Large intestine (tissue), 3 donors: ENCODE measurements around the gene CSNK1A1L. TPM values are rescaled to one million over a fixed set of nuclear protein-coding genes. Genes with fewer than 3 reads are reported as not detected.

Source experiments
- DNase-seq, 2 donors: peaks; one replicate each; pipeline versions ENCODE4 v3.0.0 to v3.0.0-alpha.2; 2013
- H3K27ac ChIP-seq: one replicate; pipeline ENCODE4 v1.5.1; 2013; ENCODE audit warnings: low read length
- H3K27me3 ChIP-seq: 2 replicates; pipeline ENCODE4 v1.6.1; 2013; ENCODE audit warnings: low read length; ENCODE audit not compliant: control insufficient read depth, insufficient read depth
- H3K36me3 ChIP-seq: 2 replicates; pipeline ENCODE4 v1.6.1; 2013; ENCODE audit warnings: low read length; ENCODE audit not compliant: control insufficient read depth, insufficient read depth
- H3K4me1 ChIP-seq: one replicate; pipeline ENCODE4 v1.6.1; 2013; ENCODE audit warnings: low read length; ENCODE audit not compliant: control insufficient read depth, insufficient read depth
- H3K4me3 ChIP-seq: one replicate; pipeline ENCODE4 v1.5.1; 2013; ENCODE audit warnings: low read length
- H3K9me3 ChIP-seq: one replicate; pipeline ENCODE4 v1.6.1; 2013; ENCODE audit warnings: mild to moderate bottlenecking, low read depth, low read length, moderate library complexity; ENCODE audit not compliant: control insufficient read depth
- WGBS: methylation state at CpG from one replicate; pipeline ENCODE4 v1.1.5; 2013; ENCODE audit warnings: low lambda C conversion rate; ENCODE audit not compliant: insufficient coverage; 5-methylcytosine and 5-hydroxymethylcytosine counted together
- polyA plus RNA-seq: library from polyadenylated mRNA; unstranded; fragments of 120-200 nt; gene quantifications from one replicate; pipeline ENCODE4 v1.2.1, GENCODE V29; 2013

Gene CSNK1A1L
- polyA plus RNA-seq, 1 donor = not detected

DNA sequence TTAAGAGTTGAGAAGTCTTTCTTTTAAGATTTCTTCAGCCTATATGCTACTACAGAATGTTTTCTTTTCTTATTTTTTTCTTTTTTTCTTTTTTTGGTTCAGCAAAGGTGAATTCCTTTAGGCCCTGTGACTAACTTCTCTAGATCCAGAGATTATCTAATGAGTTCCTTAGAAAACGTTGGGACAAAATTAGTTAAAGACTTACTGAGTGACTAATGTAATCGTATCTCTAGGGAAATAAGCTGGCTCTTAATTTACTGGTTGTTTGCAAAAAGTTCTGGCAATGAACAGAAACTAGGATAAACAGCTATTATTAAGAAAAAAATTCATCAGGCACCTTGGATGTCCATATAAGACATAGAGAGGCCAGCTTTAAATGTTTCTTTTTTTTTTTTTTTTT, 30.7 kb upstream of the CSNK1A1L start:
- H3K9me3 ChIP-seq = no peaks in the 10 kb centered on the region
- no peak overlapping the region for H3K4me3 ChIP-seq
- 57% methylated on average over 2 of the region's 2 CpGs for WGBS
- no peaks in the 10 kb centered on the region for H3K27me3 ChIP-seq
- peaks cover 14% of the 10 kb centered on the region for H3K4me1 ChIP-seq
- peak overlapping the region; percentile 16 for H3K27ac ChIP-seq
- no peaks in the 10 kb centered on the region for H3K36me3 ChIP-seq
- DNase-seq = no peak

DNA sequence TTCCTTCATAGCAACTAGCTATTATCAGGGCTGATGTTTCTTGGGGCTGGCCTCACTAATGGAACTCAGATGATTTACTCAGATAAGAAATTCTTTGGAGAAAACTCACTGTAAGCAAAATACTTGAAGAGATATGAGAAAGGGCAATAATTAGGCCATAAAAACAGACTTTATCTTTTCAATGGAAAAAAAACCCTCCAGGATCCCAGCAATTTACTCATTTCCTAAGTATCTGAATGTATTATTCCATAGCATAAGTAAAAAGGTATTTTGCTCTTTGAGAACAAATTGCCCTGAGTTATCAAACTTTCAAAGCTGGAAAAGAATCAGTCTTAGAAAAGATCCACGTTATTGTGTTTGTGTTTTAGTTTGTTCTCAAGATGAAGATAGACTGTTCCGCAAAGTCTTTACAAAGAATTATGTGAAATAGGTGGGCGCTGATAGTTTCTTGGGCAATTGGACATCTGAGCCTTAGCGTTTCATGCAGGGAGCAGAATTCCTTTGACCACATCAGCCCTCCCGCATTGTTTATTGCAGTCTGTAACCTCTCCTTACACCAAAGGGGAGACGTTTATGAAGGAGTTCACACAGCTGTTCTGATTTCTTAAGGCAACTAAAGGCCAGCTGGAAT, 29.1 kb upstream of the CSNK1A1L start:
- Histone ChIP-seq H3K27ac (peak overlapping the region; percentile 42), H3K9me3 (no peaks in the 10 kb centered on the region), H3K36me3 (no peaks in the 10 kb centered on the region), H3K27me3 (no peaks in the 10 kb centered on the region), H3K4me1 (peaks cover 14% of the 10 kb centered on the region), H3K4me3 (no peak overlapping the region)
- DNase-seq = peak in 1 of 2 donors; percentile 13
- no CpG with 5 or more reads among the region's 6 CpGs for WGBS

DNA sequence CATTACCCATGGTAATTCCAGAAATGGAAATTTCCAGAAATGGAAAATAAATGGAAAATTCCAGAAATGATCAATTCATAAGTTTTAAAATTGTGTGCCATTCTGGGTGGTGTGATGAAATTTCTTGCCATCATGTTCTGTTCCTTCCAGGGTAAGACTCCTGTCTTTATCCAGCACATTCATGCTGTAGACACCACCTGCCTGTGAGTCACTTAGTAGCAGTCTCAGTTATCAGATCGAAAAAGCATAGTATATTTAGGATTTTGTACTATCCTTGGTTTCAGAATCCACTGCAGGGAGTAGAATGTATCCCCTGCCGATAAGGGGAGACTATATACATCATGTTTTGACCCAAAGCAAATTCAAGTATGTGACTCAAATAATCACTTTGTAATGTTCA, 26.7 kb upstream of the CSNK1A1L start:
- whole genome bisulfite sequencing = no CpG with 5 or more reads among the region's 2 CpGs
- DNase-seq = no peak
- no peaks in the 10 kb centered on the region for H3K27me3 ChIP-seq
- H3K27ac ChIP-seq = no peak overlapping the region
- H3K4me3 ChIP-seq = no peak overlapping the region
- peaks cover 12% of the 10 kb centered on the region for H3K4me1 ChIP-seq
- no peaks in the 10 kb centered on the region for H3K9me3 ChIP-seq
- no peaks in the 10 kb centered on the region for H3K36me3 ChIP-seq

DNA sequence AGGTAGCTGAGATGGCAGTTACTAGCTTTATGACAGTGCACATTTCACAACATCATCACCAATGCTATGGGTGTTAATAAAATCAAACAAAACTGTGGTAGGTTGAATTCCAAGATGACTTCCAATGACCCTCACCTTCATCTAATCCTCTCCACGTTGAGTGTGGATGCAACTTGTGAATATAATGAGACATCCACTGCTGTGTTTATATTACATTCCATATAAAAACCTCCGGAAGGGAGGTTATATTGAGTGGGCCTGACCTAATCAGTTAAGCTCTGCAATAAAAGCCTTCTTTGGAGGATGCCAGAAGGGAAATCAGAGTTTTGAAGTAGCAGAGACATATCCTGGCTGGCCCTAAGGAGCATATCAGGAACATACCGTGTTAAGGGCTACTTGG, 25.6 kb upstream of the CSNK1A1L start:
- WGBS = 100% methylated on average over 1 of the region's 3 CpGs
- Histone ChIP-seq H3K27me3 (no peaks in the 10 kb centered on the region), H3K36me3 (no peaks in the 10 kb centered on the region), H3K27ac (no peak overlapping the region), H3K4me1 (peaks cover 12% of the 10 kb centered on the region), H3K4me3 (no peak overlapping the region), H3K9me3 (no peaks in the 10 kb centered on the region)
- no peak for DNase-seq

DNA sequence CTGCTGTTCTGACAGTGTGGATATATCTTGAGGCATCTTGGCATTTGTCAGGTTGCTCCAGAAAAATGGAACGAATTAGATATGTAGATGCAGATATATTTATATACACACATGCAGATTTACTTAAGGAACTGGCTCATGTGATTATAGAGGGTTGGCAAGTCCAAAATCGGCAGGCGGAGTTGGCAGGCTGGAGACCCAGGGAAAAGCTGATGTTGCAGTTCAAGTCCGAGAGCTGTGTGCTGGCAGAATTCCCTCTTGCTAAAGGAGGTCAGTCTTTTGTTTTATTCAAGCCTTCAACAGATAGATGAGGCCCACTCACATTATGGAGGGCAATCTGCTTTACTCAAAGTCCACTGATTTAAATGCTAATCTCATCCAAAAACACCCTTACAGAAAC, 24.4 kb upstream of the CSNK1A1L start:
- Histone ChIP-seq H3K4me1 (peaks cover 8% of the 10 kb centered on the region), H3K9me3 (no peaks in the 10 kb centered on the region), H3K36me3 (no peaks in the 10 kb centered on the region), H3K27ac (no peak overlapping the region), H3K4me3 (no peak overlapping the region), H3K27me3 (no peaks in the 10 kb centered on the region)
- no peak for DNase-seq
- 100% methylated on average over 1 of the region's 4 CpGs for WGBS

DNA sequence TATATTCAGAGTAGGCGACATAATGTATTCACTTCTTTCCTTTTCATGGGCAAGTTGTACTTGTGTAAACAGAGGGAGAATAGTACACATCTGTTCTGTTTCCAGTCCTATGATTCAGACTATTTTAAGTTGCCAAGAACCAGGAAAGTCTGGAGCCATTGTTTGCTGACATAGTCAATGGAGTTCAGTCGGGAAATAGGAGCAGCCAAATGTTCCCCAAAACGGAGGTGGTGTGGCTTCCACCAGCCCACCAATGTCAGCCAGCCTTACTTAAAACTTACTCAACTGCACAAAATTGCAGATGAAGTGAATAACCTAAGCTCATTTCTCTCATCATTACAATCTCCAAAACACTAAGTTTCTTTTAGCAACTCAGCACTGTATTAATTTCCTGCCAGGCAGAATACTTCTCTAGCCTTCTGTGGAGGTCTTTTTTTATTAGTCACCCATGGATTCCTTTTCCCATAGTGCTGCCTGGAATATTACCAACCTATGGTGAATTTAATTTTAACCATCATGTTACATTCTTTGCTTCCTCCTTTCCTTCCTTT, 22.3 kb upstream of the CSNK1A1L start:
- Histone ChIP-seq H3K27ac (no peak overlapping the region), H3K9me3 (no peaks in the 10 kb centered on the region), H3K4me1 (no peaks in the 10 kb centered on the region), H3K27me3 (no peaks in the 10 kb centered on the region), H3K4me3 (no peak overlapping the region), H3K36me3 (no peaks in the 10 kb centered on the region)
- WGBS = no CpG with 5 or more reads among the region's 3 CpGs
- DNase-seq = no peak

DNA sequence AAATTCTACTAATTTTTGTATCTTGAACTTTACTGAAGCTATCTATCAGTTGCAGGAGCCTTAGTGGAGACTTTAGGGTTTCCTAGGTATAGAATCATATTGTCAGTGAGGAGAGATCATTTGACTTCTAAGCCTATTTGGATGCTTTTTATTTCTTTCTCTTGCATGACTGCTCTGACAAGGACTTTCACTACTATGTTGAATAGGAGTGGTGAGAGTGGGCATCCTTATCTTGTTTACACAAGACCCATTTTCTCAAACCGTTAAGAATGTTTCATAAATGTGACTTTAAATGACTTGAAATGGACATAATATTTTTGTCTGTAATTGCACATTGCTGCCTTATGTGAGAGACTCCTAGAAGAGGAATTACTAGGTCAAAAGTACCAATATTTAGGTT, 17.9 kb upstream of the CSNK1A1L start:
- H3K9me3 ChIP-seq = no peaks in the 10 kb centered on the region
- H3K36me3 ChIP-seq = no peaks in the 10 kb centered on the region
- no peak overlapping the region for H3K4me3 ChIP-seq
- no peaks in the 10 kb centered on the region for H3K4me1 ChIP-seq
- no peak for DNase-seq
- no peaks in the 10 kb centered on the region for H3K27me3 ChIP-seq
- no CpG with 5 or more reads among the region's 1 CpG for WGBS
- H3K27ac ChIP-seq = no peak overlapping the region

DNA sequence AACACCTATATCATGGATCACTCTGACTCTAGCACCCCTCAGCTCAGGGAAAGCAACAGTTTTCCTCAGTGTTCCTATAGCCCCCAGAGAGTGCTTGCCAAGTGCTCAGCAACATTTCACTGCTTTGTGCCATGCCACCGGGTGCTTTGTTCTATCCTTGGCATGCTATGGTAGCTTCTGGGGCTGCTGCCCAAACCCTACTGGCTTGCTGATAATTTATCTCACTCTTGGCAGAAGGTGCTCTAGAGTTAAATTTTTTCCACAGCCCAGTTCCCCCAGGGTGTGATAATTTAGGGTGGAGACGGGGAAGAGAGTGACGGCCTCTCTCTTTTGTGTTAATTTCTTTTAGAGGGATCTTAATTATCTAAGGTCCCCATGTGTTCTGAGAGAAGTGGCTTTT, 12.6 kb upstream of the CSNK1A1L start:
- H3K4me3 ChIP-seq = no peak overlapping the region
- no peaks in the 10 kb centered on the region for H3K27me3 ChIP-seq
- H3K9me3 ChIP-seq = no peaks in the 10 kb centered on the region
- H3K27ac ChIP-seq = no peak overlapping the region
- no peak for DNase-seq
- no peaks in the 10 kb centered on the region for H3K4me1 ChIP-seq
- no CpG with 5 or more reads among the region's 3 CpGs for WGBS
- H3K36me3 ChIP-seq = no peaks in the 10 kb centered on the region

DNA sequence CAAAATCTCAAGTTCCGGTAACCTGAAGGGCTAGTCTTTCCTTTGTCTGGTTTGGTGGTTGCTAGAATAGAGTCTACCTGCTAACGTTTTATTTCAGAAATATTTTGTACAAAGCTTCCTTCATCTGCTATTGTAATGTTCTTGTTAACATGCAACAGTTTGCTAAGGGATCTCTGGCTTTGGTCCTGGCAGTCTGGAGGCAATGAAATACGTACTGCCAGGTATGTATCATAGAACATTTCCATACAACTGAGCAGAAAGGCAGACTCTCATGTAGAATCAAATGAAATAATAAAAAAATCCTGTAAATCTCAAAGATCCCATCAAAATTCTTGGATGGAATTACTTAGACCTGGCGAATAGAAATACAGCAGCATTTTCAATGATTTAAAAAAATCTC, 8.8 kb upstream of the CSNK1A1L start:
- H3K27me3 ChIP-seq = no peaks in the 10 kb centered on the region
- no peaks in the 10 kb centered on the region for H3K9me3 ChIP-seq
- H3K27ac ChIP-seq = no peak overlapping the region
- no peak overlapping the region for H3K4me3 ChIP-seq
- H3K4me1 ChIP-seq = no peaks in the 10 kb centered on the region
- WGBS = 100% methylated on average over 1 of the region's 4 CpGs
- DNase-seq = no peak
- H3K36me3 ChIP-seq = no peaks in the 10 kb centered on the region

DNA sequence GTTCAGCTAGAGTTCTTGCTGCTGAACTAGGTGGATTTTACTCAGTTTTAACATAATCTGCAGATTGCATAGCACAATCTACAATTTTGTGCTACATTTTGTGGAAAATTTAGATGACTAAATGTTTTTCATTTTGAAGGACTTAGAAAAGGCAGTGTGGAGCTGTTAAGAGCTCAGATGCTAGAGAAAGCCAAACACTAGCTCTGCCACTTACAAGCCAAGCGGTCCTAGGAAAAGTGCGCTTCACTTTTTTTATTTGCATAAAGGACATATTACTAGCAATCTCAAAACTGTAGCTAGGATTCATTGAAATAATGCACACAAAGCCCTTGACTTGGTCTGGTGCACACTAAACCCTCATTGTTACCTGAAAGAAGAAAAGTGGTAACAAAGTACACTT, 8.1 kb upstream of the CSNK1A1L start:
- Histone ChIP-seq H3K27me3 (no peaks in the 10 kb centered on the region), H3K4me3 (no peak overlapping the region), H3K4me1 (no peaks in the 10 kb centered on the region), H3K27ac (no peak overlapping the region), H3K36me3 (no peaks in the 10 kb centered on the region), H3K9me3 (no peaks in the 10 kb centered on the region)
- DNase-seq = no peak
- no CpG with 5 or more reads among the region's 2 CpGs for WGBS

DNA sequence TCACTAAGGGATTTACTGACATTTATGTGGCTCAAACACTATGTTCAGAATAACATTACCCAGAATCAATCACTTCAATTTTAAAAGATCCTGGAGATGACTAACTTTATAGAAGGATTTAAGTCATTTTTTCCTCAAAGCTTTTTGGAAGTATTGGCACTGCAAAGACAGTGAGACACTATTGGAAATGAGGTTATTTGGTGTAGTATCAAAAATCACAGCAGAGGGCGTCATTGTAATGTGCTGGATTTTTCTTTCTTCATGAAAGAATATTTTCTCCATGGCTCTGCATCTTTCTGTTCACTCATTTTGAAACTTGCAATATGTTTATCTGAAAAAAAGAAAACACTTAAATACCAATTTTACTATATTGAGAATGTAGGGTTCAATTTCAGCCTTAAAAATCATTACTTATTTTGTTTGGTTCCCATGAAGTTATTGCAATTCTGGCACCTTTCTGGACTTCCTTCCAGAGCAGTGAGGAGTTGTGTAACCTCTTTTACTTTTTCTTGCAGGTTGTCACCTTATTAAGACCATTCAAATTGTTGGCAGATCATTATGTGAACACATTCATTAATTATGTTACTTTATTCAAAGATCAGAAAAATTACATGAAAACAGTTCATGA, 3.7 kb upstream of the CSNK1A1L start:
- H3K4me1 ChIP-seq = no peaks in the 10 kb centered on the region
- peak in 1 of 2 donors; percentile 4 for DNase-seq
- WGBS = 0% methylated on average over 1 of the region's 1 CpG
- H3K9me3 ChIP-seq = peaks cover 3% of the 10 kb centered on the region
- no peaks in the 10 kb centered on the region for H3K36me3 ChIP-seq
- no peaks in the 10 kb centered on the region for H3K27me3 ChIP-seq
- no peak overlapping the region for H3K4me3 ChIP-seq
- H3K27ac ChIP-seq = no peak overlapping the region
